Endothelial cell (in vitro differentiated cells): ENCODE measurements around the gene GBF1. TPM values are rescaled to one million over a fixed set of nuclear protein-coding genes. Genes with fewer than 3 reads are reported as not detected.

ENCODE experiments used
- DNase-seq: peaks from one replicate; pipeline ENCODE4 v3.0.0; 2021; ENCODE audit warnings: low spot score
- H3K27ac Mint-ChIP-seq: one replicate; pipeline ENCODE4 v1.8.0; 2021; ENCODE audit warnings: mixed read lengths, inconsistent platforms; ENCODE audit not compliant: unreplicated experiment
- H3K27me3 Mint-ChIP-seq: one replicate; pipeline ENCODE4 v1.8.0; 2021; ENCODE audit warnings: mild to moderate bottlenecking, moderate library complexity, mixed read lengths, inconsistent platforms; ENCODE audit not compliant: unreplicated experiment
- H3K36me3 Mint-ChIP-seq: one replicate; pipeline ENCODE4 v1.8.0; 2021; ENCODE audit warnings: mild to moderate bottlenecking, low read depth, mixed read lengths, inconsistent platforms; ENCODE audit not compliant: unreplicated experiment
- H3K4me1 Mint-ChIP-seq: one replicate; pipeline ENCODE4 v1.8.0; 2021; ENCODE audit warnings: mild to moderate bottlenecking, mixed read lengths, inconsistent platforms; ENCODE audit not compliant: unreplicated experiment
- H3K4me3 Mint-ChIP-seq: one replicate; pipeline ENCODE4 v1.8.0; 2021; ENCODE audit warnings: mild to moderate bottlenecking, mixed read lengths, inconsistent platforms; ENCODE audit not compliant: unreplicated experiment
- H3K9me3 Mint-ChIP-seq: one replicate; pipeline ENCODE4 v1.8.0; 2021; ENCODE audit warnings: mixed read lengths, inconsistent platforms; ENCODE audit not compliant: unreplicated experiment
- total RNA-seq: library from RNA; stranded (reverse); fragmentation: NEBNext Ultra II Directional; extraction: Animal tissue kit (Norgen Biotek cat#: 25700); gene quantifications from one replicate; pipeline ENCODE4 v1.2.1, GENCODE V29; 2021; ENCODE audit not compliant: unreplicated experiment
- TF ChIP-seq, protein P1 (sequence below): fragments of 200-600 bp; sonication (generic); IDR thresholded peaks from one replicate; pipeline ENCODE4 v1.5.0; 2021; ENCODE audit warnings: antibody characterized with exemption; ENCODE audit not compliant: unreplicated experiment

Gene GBF1
- total RNA-seq, 1 donor from 2014 or later = 45.1 TPM

DNA sequence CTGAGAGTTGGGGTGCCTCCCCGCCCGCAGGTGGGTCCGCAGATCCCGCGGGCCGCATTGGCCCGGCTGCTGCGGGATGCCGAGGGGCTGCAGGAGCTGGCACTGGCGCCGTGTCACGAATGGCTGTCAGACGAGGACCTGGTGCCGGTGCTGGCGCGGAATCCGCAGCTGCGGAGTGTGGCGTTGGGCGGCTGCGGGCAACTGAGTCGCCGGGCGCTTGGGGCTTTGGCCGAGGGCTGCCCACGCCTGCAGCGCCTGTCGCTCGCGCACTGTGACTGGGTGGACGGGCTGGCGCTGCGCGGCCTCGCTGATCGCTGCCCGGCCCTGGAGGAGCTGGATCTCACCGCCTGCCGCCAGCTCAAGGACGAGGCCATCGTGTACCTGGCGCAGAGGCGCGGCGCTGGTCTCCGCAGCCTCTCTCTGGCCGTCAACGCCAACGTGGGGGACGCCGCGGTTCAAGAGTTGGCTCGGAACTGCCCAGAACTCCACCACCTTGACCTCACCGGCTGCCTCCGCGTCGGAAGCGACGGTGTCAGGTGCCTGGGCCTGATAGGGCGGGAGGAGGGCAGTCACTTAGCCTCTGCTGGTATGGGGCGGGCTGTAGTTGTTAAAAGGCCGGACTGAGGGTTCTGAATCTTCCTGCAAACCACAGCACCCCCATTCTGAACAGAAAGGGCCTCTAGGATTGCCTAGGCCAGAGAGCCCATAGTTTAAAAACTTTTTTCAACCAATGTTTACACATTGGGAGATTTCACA lies 176.6 kb downstream of the GBF1 start:
- Mint-ChIP-seq H3K9me3 (no peaks in the 10 kb centered on the region), H3K27me3 (peaks cover 26% of the 10 kb centered on the region), H3K4me3 (peak overlapping the region; percentile 96), H3K4me1 (peaks cover 17% of the 10 kb centered on the region), H3K27ac (no peak overlapping the region), H3K36me3 (peaks cover 11% of the 10 kb centered on the region)
- no peak for DNase-seq
- TF ChIP-seq, protein P1, sequence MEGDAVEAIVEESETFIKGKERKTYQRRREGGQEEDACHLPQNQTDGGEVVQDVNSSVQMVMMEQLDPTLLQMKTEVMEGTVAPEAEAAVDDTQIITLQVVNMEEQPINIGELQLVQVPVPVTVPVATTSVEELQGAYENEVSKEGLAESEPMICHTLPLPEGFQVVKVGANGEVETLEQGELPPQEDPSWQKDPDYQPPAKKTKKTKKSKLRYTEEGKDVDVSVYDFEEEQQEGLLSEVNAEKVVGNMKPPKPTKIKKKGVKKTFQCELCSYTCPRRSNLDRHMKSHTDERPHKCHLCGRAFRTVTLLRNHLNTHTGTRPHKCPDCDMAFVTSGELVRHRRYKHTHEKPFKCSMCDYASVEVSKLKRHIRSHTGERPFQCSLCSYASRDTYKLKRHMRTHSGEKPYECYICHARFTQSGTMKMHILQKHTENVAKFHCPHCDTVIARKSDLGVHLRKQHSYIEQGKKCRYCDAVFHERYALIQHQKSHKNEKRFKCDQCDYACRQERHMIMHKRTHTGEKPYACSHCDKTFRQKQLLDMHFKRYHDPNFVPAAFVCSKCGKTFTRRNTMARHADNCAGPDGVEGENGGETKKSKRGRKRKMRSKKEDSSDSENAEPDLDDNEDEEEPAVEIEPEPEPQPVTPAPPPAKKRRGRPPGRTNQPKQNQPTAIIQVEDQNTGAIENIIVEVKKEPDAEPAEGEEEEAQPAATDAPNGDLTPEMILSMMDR = no peak

DNA sequence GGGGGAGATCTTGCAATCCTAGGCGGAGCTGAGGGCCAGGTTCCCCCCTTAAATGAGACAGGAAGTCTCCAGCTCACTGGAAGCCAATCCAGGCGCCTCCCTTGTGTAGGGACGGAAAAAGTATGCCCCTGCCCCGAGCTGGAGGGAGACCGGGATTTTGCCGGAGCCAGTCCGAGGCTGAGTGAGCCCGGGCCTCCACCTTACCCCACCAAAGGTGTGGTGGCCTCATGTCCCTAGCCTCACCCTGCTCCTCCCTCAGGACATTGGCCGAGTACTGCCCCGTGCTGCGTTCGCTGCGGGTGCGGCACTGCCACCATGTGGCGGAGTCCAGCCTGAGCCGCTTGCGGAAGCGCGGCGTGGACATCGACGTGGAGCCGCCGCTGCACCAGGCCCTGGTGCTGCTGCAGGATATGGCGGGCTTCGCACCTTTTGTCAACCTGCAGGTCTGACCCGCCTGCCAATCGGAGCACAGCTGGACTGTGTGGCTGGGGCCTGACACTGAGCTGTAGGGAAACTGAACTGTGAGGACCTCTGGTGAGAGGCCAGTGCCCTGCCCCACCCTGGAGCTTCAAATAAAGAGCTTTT lies 177.3 kb downstream of the GBF1 start:
- no peak overlapping the region for H3K27ac Mint-ChIP-seq
- H3K9me3 Mint-ChIP-seq = no peaks in the 10 kb centered on the region
- H3K4me1 Mint-ChIP-seq = peaks cover 17% of the 10 kb centered on the region
- peaks cover 20% of the 10 kb centered on the region for H3K27me3 Mint-ChIP-seq
- TF ChIP-seq, protein P1 = peak; percentile 48
- peak overlapping the region; percentile 77 for H3K4me3 Mint-ChIP-seq
- peaks cover 11% of the 10 kb centered on the region for H3K36me3 Mint-ChIP-seq
- peak; percentile 80 for DNase-seq

DNA sequence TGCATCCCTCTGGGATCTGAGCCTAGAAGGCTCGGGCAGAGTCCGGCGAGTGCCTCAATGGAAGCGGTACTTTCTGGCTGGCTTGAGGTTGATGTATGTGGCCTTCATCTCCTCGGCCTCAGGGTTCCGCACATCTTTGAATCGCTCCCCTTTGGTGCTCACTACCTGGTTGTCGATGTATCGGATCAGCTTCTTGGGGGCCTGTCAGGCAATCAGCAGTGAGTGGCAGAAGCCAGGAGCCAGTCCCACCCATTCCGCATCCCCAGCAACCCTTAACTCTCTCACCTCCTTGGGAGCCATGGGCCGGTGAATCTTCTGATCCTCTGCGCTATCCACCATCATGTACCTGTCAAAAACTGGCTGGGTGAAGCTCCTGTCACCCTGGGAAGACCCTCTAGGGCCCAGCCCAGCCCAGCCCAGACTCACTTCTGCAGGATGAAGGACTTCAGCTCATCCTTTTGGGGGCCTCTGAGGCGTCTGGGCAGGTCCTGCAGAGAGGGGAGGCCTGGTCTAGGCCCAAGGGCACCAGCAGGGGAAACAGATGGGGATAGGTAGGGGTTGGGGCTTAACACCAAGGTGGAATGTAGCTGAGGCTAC lies 178.1 kb downstream of the GBF1 start:
- H3K27me3 Mint-ChIP-seq = peaks cover 12% of the 10 kb centered on the region
- peak overlapping the region; percentile 49 for H3K4me3 Mint-ChIP-seq
- no peak for DNase-seq
- H3K9me3 Mint-ChIP-seq = no peaks in the 10 kb centered on the region
- H3K4me1 Mint-ChIP-seq = peaks cover 17% of the 10 kb centered on the region
- TF ChIP-seq, protein P1 = no peak
- no peak overlapping the region for H3K27ac Mint-ChIP-seq
- H3K36me3 Mint-ChIP-seq = peaks cover 8% of the 10 kb centered on the region

DNA sequence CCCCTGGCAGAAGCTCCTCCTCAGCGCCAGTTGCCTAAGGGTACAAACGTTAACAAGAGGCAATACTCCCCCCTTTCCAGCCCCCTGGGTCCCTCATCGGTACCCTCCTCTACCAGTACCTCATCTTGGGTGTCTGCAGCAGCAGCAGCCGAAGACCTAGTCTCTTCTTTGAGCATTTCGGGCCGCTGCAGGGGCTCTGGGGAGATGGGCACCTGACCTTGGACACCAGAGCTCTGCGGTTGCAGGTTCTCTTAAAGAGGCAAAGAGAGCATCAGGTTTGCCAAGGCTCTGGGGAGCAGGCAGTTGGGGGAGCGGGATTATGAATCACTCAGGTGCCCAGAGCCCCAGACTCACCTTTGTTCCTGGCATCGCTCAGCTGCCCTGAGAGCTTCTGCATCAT lies 178.8 kb downstream of the GBF1 start:
- Mint-ChIP-seq H3K27ac (no peak overlapping the region), H3K27me3 (peaks cover 10% of the 10 kb centered on the region), H3K4me3 (no peak overlapping the region), H3K4me1 (peaks cover 14% of the 10 kb centered on the region), H3K36me3 (peaks cover 8% of the 10 kb centered on the region), H3K9me3 (no peaks in the 10 kb centered on the region)
- TF ChIP-seq, protein P1 = no peak
- DNase-seq = no peak

DNA sequence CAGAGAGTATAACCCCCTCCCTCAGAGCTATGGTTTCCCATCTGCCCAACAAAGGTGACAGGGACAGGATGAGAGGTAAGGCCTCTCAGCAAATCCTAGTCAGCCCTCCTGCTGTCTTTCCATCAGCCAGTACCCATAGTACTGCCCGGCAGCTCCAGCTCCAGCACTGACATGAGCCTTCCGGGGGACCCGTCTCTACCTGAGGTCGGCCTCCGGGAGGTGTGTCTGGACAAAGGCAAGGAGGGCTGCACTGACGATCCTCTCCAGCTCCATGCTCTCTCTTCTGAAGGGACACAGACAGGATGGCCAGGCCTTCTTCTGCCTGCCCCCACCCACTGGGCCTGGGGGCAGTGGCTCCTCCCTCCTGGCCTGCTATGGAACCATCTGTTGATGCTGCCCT lies 179.6 kb downstream of the GBF1 start:
- Mint-ChIP-seq H3K4me3 (no peak overlapping the region), H3K27ac (no peak overlapping the region), H3K27me3 (peaks cover 8% of the 10 kb centered on the region), H3K9me3 (no peaks in the 10 kb centered on the region), H3K36me3 (peaks cover 8% of the 10 kb centered on the region), H3K4me1 (peaks cover 12% of the 10 kb centered on the region)
- no peak for DNase-seq
- TF ChIP-seq, protein P1 = no peak
